ENCODE measurements around the gene SETMAR. TPM values are rescaled to one million over a fixed set of nuclear protein-coding genes. Genes with fewer than 3 reads are reported as not detected.

The SETMAR gene
- total and polyA plus RNA-seq, 2 donors from 2014 or later: 16.0 to 21.4 TPM

- Histone ChIP-seq H3K9ac (ENCODE audit: low read length in 3 of 3) (no peak overlapping the region), H3K27me3 (ENCODE audit: control insufficient read depth, insufficient read depth, low read length) (no peaks in the 10 kb centered on the region), H3K27ac (ENCODE audit: low read depth in 2 of 2, low read length in 2 of 2) (no peak overlapping the region), H3K4me1 (ENCODE audit: control insufficient read depth in 2 of 3, insufficient read depth in 2 of 3, low read depth in 1 of 3, low read length in 3 of 3) (no peaks in the 10 kb centered on the region), H3K4me3 (ENCODE audit: low read length in 3 of 3) (no peak overlapping the region), H3K9me3 (ENCODE audit: control insufficient read depth in 2 of 3, insufficient read depth in 1 of 3, low read length in 3 of 3) (no peaks in the 10 kb centered on the region), H3K36me3 (ENCODE audit: control insufficient read depth in 2 of 3, insufficient read depth in 3 of 3, low read length in 3 of 3) (no peaks in the 10 kb centered on the region)
- intact Hi-C loops (cut with DNase I): loop anchor here (10.0 kb wide), 1 partner anchor 1077 kb away; no protein-coding TSS in a partner anchor
- no peak for DNase-seq
- no peak for FAIRE-seq
- TF ChIP-seq, protein P1, sequence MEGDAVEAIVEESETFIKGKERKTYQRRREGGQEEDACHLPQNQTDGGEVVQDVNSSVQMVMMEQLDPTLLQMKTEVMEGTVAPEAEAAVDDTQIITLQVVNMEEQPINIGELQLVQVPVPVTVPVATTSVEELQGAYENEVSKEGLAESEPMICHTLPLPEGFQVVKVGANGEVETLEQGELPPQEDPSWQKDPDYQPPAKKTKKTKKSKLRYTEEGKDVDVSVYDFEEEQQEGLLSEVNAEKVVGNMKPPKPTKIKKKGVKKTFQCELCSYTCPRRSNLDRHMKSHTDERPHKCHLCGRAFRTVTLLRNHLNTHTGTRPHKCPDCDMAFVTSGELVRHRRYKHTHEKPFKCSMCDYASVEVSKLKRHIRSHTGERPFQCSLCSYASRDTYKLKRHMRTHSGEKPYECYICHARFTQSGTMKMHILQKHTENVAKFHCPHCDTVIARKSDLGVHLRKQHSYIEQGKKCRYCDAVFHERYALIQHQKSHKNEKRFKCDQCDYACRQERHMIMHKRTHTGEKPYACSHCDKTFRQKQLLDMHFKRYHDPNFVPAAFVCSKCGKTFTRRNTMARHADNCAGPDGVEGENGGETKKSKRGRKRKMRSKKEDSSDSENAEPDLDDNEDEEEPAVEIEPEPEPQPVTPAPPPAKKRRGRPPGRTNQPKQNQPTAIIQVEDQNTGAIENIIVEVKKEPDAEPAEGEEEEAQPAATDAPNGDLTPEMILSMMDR (IDR thresholded peaks at IDR 0.05; ENCODE audit: borderline replicate concordance, extremely low read depth, insufficient read depth): no peak
Measured at GRCh38 chr3:4281991-4282390, 21.2 kb upstream of the SETMAR start.

GRCh38 chr3:4284865-4285264 lies 18.3 kb upstream of the SETMAR start:
- Histone ChIP-seq H3K4me1 (ENCODE audit: control insufficient read depth in 2 of 3, insufficient read depth in 2 of 3, low read depth in 1 of 3, low read length in 3 of 3) (no peaks in the 10 kb centered on the region), H3K9me3 (ENCODE audit: control insufficient read depth in 2 of 3, insufficient read depth in 1 of 3, low read length in 3 of 3) (no peaks in the 10 kb centered on the region), H3K4me3 (ENCODE audit: low read length in 3 of 3) (no peak overlapping the region), H3K27ac (ENCODE audit: low read depth in 2 of 2, low read length in 2 of 2) (no peak overlapping the region), H3K36me3 (ENCODE audit: control insufficient read depth in 2 of 3, insufficient read depth in 3 of 3, low read length in 3 of 3) (no peaks in the 10 kb centered on the region), H3K9ac (ENCODE audit: low read length in 3 of 3) (no peak overlapping the region), H3K27me3 (ENCODE audit: control insufficient read depth, insufficient read depth, low read length) (no peaks in the 10 kb centered on the region)
- DNase-seq (no peak), FAIRE-seq (no peak)
- intact Hi-C loops (cut with DNase I): loop anchor here (10.0 kb wide), 1 partner anchor 1080 kb away; no protein-coding TSS in a partner anchor
- TF ChIP-seq, protein P1 (IDR thresholded peaks at IDR 0.05; ENCODE audit: borderline replicate concordance, extremely low read depth, insufficient read depth): no peak

- Histone ChIP-seq H3K4me1 (ENCODE audit: control insufficient read depth in 2 of 3, insufficient read depth in 2 of 3, low read depth in 1 of 3, low read length in 3 of 3) (no peaks in the 10 kb centered on the region), H3K9ac (ENCODE audit: low read length in 3 of 3) (no peak overlapping the region), H3K27me3 (ENCODE audit: control insufficient read depth, insufficient read depth, low read length) (no peaks in the 10 kb centered on the region), H3K4me3 (ENCODE audit: low read length in 3 of 3) (no peak overlapping the region), H3K36me3 (ENCODE audit: control insufficient read depth in 2 of 3, insufficient read depth in 3 of 3, low read length in 3 of 3) (no peaks in the 10 kb centered on the region), H3K9me3 (ENCODE audit: control insufficient read depth in 2 of 3, insufficient read depth in 1 of 3, low read length in 3 of 3) (no peaks in the 10 kb centered on the region), H3K27ac (ENCODE audit: low read depth in 2 of 2, low read length in 2 of 2) (no peak overlapping the region)
- DNase-seq: no peak
- TF ChIP-seq, protein P1 (IDR thresholded peaks at IDR 0.05; ENCODE audit: borderline replicate concordance, extremely low read depth, insufficient read depth): no peak
- intact Hi-C loops (cut with DNase I): loop anchor here (10.0 kb wide), 1 partner anchor 1084 kb away; no protein-coding TSS in a partner anchor
- FAIRE-seq: no peak
Measured at GRCh38 chr3:4289044-4289443, 14.1 kb upstream of the SETMAR start.

Data from kidney (tissue), 14 donors.